ENCODE data around the gene KRT222. TPM values are rescaled to one million over a fixed set of nuclear protein-coding genes. Genes with fewer than 3 reads are reported as not detected.
A peak's percentile ranks its signal among the peaks of the same experiment; 100 is the strongest.

The KRT222 gene
- total RNA-seq, 1 experiment from 2014 or later: 0.95 TPM

- DNase-seq (ENCODE audit: low read depth, low spot score): no peak
- in situ Hi-C loops (cut with HindIII; ENCODE audit: low pct_unique_long_range_greater_than_20kb, low sequenced_read_pairs): no loop called here
These were observed 6.3 kb upstream of the KRT222 start for GRCh38 chr17:40671282-40671681.

GRCh38 chr17:40666331-40666730 lies 1.4 kb upstream of the KRT222 start:
- no peak for DNase-seq (ENCODE audit: low read depth, low spot score)
- in situ Hi-C loops (cut with HindIII; ENCODE audit: low pct_unique_long_range_greater_than_20kb, low sequenced_read_pairs): no loop called here

- no peak for DNase-seq (ENCODE audit: low read depth, low spot score)
- in situ Hi-C loops (cut with HindIII; ENCODE audit: low pct_unique_long_range_greater_than_20kb, low sequenced_read_pairs): no loop called here
These were observed 1.7 kb downstream of the KRT222 start for GRCh38 chr17:40663252-40663651.

- no peak for DNase-seq (ENCODE audit: low read depth, low spot score)
- in situ Hi-C loops (cut with HindIII; ENCODE audit: low pct_unique_long_range_greater_than_20kb, low sequenced_read_pairs): no loop called here
These were observed 5.1 kb downstream of the KRT222 start for GRCh38 chr17:40659911-40660310.

- no peak for DNase-seq (ENCODE audit: low read depth, low spot score)
- in situ Hi-C loops (cut with HindIII; ENCODE audit: low pct_unique_long_range_greater_than_20kb, low sequenced_read_pairs): no loop called here
These were observed 6.6 kb downstream of the KRT222 start for GRCh38 chr17:40658396-40658795.

- DNase-seq (ENCODE audit: low read depth, low spot score): no peak
- in situ Hi-C loops (cut with HindIII; ENCODE audit: low pct_unique_long_range_greater_than_20kb, low sequenced_read_pairs): no loop called here
These were observed 13.0 kb downstream of the KRT222 start for GRCh38 chr17:40651939-40652338.

- DNase-seq (ENCODE audit: low read depth, low spot score): peak; percentile 14
- in situ Hi-C loops (cut with HindIII; ENCODE audit: low pct_unique_long_range_greater_than_20kb, low sequenced_read_pairs): no loop called here
These were observed 16.5 kb downstream of the KRT222 start for GRCh38 chr17:40648384-40648968.

GRCh38 chr17:40647624-40648383 lies 17.2 kb downstream of the KRT222 start, which contains the start of gene SMARCE1:
SMARCE1 (minus strand) TSS chr17:40647818; CDS start chr17:40645802, 2,016 bp downstream.
- DNase-seq (ENCODE audit: low read depth, low spot score): peak; percentile 61
- in situ Hi-C loops (cut with HindIII; ENCODE audit: low pct_unique_long_range_greater_than_20kb, low sequenced_read_pairs): no loop called here

- DNase-seq (ENCODE audit: low read depth, low spot score): peak; percentile 34
- in situ Hi-C loops (cut with HindIII; ENCODE audit: low pct_unique_long_range_greater_than_20kb, low sequenced_read_pairs): no loop called here
These were observed 18.0 kb downstream of the KRT222 start for GRCh38 chr17:40646791-40647623.

GRCh38 chr17:40645943-40646342 lies 19.0 kb downstream of the KRT222 start:
- in situ Hi-C loops (cut with HindIII; ENCODE audit: low pct_unique_long_range_greater_than_20kb, low sequenced_read_pairs): no loop called here
- DNase-seq (ENCODE audit: low read depth, low spot score): no peak

GRCh38 chr17:40645291-40645690 lies 19.7 kb downstream of the KRT222 start:
- DNase-seq (ENCODE audit: low read depth, low spot score): no peak
- in situ Hi-C loops (cut with HindIII; ENCODE audit: low pct_unique_long_range_greater_than_20kb, low sequenced_read_pairs): no loop called here

GRCh38 chr17:40637931-40638330 lies 27.0 kb downstream of the KRT222 start:
- in situ Hi-C loops (cut with HindIII; ENCODE audit: low pct_unique_long_range_greater_than_20kb, low sequenced_read_pairs): no loop called here
- DNase-seq (ENCODE audit: low read depth, low spot score): no peak

GRCh38 chr17:40633871-40634270 lies 31.1 kb downstream of the KRT222 start:
- in situ Hi-C loops (cut with HindIII; ENCODE audit: low pct_unique_long_range_greater_than_20kb, low sequenced_read_pairs): no loop called here
- peak; percentile 63 for DNase-seq (ENCODE audit: low read depth, low spot score)

- in situ Hi-C loops (cut with HindIII; ENCODE audit: low pct_unique_long_range_greater_than_20kb, low sequenced_read_pairs): no loop called here
- no peak for DNase-seq (ENCODE audit: low read depth, low spot score)
These were observed 32.8 kb downstream of the KRT222 start for GRCh38 chr17:40632216-40632615.

- in situ Hi-C loops (cut with HindIII; ENCODE audit: low pct_unique_long_range_greater_than_20kb, low sequenced_read_pairs): no loop called here
- no peak for DNase-seq (ENCODE audit: low read depth, low spot score)
These were observed 35.1 kb downstream of the KRT222 start for GRCh38 chr17:40629842-40630241.

- DNase-seq (ENCODE audit: low read depth, low spot score): no peak
These were observed 39.7 kb downstream of the KRT222 start for GRCh38 chr17:40625311-40625710.

GRCh38 chr17:40623419-40624210 lies 41.4 kb downstream of the KRT222 start:
- DNase-seq (ENCODE audit: low read depth, low spot score): no peak

More at GRCh38 chr17:40625311-40625710, 39.7 kb downstream of the KRT222 start:
- in situ Hi-C loops (cut with HindIII; ENCODE audit: low pct_unique_long_range_greater_than_20kb, low sequenced_read_pairs): no loop called here

GRCh38 chr17:40622509-40622928 lies 42.5 kb downstream of the KRT222 start:
- no peak for DNase-seq (ENCODE audit: low read depth, low spot score)
- in situ Hi-C loops (cut with HindIII; ENCODE audit: low pct_unique_long_range_greater_than_20kb, low sequenced_read_pairs): no loop called here

More at GRCh38 chr17:40623419-40624210, 41.4 kb downstream of the KRT222 start:
- in situ Hi-C loops (cut with HindIII; ENCODE audit: low pct_unique_long_range_greater_than_20kb, low sequenced_read_pairs): no loop called here

All from SK-MEL-5 (cell line).